ENCODE results near the gene ATAD1. TPM values are rescaled to one million over a fixed set of nuclear protein-coding genes. Genes with fewer than 3 reads are reported as not detected.
"Not testable (repeated sequence)": the region's sequence is repeated elsewhere in the genome, so short reads cannot be mapped to it uniquely, and the experiment has no call there.

Gene ATAD1
- total and polyA plus RNA-seq, 8 donors: 47.6 to 65.0 (median 50.4) TPM

DNA sequence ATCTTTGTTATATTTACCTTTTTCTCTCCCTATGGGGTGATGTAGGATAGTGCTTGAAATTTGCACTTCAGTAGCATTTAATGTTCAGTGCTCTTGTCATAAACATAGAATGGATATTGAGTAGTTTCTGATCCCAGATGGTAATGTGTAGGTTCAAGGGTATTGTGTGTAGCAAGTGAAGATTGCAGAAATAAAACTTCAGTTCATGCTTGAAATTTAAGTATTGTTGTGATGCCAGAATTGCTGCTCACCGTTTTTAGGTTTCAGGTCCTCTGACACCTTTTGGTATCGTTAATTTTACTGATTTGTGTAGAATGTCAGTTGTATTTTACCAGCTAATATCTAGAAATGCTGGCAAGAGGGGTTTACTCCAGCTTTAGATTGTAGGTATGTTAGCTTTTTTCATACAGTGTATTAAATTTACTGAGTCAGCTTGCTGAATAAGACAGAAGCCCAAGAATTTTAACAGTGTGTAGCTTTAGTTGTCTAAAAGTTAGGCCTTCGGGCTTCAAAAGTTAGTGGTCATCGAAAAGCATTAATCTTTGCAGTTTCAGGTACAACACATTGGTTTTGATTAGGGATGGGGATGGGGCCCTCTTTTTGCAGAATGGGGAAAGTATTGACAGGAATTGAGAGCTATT lies 47.3 kb upstream of the ATAD1 start:
- Histone ChIP-seq H3K27me3 (no peaks in the 10 kb centered on the region), H3K4me3 (peak overlapping the region; percentile 76 to 81), H3K36me3 (no peaks in the 10 kb centered on the region), H3K9me3 (no peaks in the 10 kb centered on the region), H3K4me1 (peaks cover 5 to 36% of the 10 kb centered on the region in 2 donors), H3K27ac (peak overlapping the region; percentile 97 to 99)
- no peak for TF ChIP-seq CTCF (IDR thresholded peaks at IDR 0.05)
- DNase-seq: no peak
- intact Hi-C loops (cut with DNase I): loop anchor here in 1 of 2 donors (10.0 kb wide), 1 partner anchor 689 kb away; no protein-coding TSS in a partner anchor
- ATAC-seq: no peak

DNA sequence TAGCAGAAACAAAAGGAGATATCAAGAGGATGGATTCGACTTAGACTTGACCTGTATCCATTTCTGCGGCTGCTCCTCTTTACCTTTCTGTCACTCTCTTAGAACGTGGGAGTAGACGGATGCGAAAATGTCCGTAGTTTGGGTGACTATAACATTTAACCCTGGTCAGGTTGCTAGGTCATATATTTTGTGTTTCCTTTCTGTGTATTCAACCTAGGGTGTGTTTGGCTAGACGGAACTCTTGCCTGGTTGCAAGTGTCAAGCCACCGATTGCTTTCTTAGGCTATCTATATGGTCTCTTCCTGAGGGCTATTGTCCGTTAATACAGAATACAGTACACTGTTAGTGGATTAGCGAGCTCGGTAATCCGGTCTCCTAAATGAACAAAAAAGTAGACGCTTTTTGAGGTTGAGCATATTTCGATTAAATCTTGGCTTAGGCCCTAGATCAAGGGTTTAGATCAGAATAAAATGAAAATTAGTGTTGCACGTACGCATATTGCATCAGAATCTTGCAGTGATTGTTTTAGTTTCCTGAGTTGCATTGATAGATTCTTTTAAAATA lies 46.6 kb upstream of the ATAD1 start:
- H3K9me3 ChIP-seq: no peaks in the 10 kb centered on the region
- H3K4me1 ChIP-seq: peaks cover 0 to 32% of the 10 kb centered on the region in 2 donors
- peak overlapping the region; percentile 76 to 81 for H3K4me3 ChIP-seq
- no peak for TF ChIP-seq CTCF (IDR thresholded peaks at IDR 0.05)
- DNase-seq (no peak), ATAC-seq (no peak)
- H3K27me3 ChIP-seq: no peaks in the 10 kb centered on the region
- H3K36me3 ChIP-seq: no peaks in the 10 kb centered on the region
- intact Hi-C loops (cut with DNase I): loop anchor here in 1 of 2 donors (5.0 to 10.0 kb wide), 2 partner anchors 523 to 690 kb away; no protein-coding TSS in a partner anchor
- peak overlapping the region; percentile 97 to 99 for H3K27ac ChIP-seq

DNA sequence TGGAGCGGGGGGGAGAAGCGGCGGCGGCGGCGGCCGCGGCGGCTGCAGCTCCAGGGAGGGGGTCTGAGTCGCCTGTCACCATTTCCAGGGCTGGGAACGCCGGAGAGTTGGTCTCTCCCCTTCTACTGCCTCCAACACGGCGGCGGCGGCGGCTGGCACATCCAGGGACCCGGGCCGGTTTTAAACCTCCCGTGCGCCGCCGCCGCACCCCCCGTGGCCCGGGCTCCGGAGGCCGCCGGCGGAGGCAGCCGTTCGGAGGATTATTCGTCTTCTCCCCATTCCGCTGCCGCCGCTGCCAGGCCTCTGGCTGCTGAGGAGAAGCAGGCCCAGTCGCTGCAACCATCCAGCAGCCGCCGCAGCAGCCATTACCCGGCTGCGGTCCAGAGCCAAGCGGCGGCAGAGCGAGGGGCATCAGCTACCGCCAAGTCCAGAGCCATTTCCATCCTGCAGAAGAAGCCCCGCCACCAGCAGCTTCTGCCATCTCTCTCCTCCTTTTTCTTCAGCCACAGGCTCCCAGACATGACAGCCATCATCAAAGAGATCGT lies 46.0 kb upstream of the ATAD1 start:
- Histone ChIP-seq H3K27ac (peak overlapping the region; percentile 97 to 99), H3K4me3 (peak overlapping the region; percentile 76 to 81), H3K4me1 (peaks cover 0 to 26% of the 10 kb centered on the region in 2 donors)
- not testable (repeated sequence) for H3K36me3 ChIP-seq, ATAC-seq, H3K9me3 ChIP-seq, H3K27me3 ChIP-seq
- DNase-seq: peak in 2 of 4 donors; percentile 29 to 87
- intact Hi-C loops (cut with DNase I): loop anchor here in 1 of 2 donors (5.0 to 10.0 kb wide), 2 partner anchors 523 to 691 kb away; no protein-coding TSS in a partner anchor

DNA sequence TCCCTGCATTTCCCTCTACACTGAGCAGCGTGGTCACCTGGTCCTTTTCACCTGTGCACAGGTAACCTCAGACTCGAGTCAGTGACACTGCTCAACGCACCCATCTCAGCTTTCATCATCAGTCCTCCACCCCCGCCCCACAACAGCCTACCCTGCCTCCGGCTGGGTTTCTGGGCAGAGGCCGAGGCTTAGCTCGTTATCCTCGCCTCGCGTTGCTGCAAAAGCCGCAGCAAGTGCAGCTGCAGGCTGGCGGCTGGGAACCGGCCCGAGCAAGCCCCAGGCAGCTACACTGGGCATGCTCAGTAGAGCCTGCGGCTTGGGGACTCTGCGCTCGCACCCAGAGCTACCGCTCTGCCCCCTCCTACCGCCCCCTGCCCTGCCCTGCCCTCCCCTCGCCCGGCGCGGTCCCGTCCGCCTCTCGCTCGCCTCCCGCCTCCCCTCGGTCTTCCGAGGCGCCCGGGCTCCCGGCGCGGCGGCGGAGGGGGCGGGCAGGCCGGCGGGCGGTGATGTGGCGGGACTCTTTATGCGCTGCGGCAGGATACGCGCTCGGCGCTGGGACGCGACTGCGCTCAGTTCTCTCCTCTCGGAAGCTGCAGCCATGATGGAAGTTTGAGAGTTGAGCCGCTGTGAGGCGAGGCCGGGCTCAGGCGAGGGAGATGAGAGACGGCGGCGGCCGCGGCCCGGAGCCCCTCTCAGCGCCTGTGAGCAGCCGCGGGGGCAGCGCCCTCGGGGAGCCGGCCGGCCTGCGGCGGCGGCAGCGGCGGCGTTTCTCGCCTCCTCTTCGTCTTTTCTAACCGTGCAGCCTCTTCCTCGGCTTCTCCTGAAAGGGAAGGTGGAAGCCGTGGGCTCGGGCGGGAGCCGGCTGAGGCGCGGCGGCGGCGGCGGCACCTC lies 45.3 kb upstream of the ATAD1 start, which contains the start of the genes KLLN and PTEN:
Gene KLLN (minus strand): TSS at position 481 of the 891 bp plus-strand sequence. CDS start 1,046 bp downstream, outside the sequence.
Gene PTEN (plus strand): TSS at position 573 of the 891 bp plus-strand sequence. CDS start 845 bp downstream, outside the sequence.
- peak within 1 kb of the TSS; percentile 76 to 81 for H3K4me3 ChIP-seq
- no peaks in the 10 kb centered on the region for H3K36me3 ChIP-seq
- DNase-seq: peak; percentile 91 to 97 (median 92)
- H3K27ac ChIP-seq: peak within 1 kb of the TSS; percentile 97 to 99
- intact Hi-C loops (cut with DNase I): loop anchor here in 1 of 2 donors (5.0 to 10.0 kb wide), 2 partner anchors 524 to 692 kb away; no protein-coding TSS in a partner anchor
- no peak for TF ChIP-seq CTCF (IDR thresholded peaks at IDR 0.05)
- H3K9me3 ChIP-seq: no peaks in the 10 kb centered on the region
- no peaks in the 10 kb centered on the region for H3K27me3 ChIP-seq
- H3K4me1 ChIP-seq: peaks cover 0 to 19% of the 10 kb centered on the region in 2 donors
- peak; percentile 72 for ATAC-seq

GRCh38 chr10:87862679-87863052 lies 44.6 kb upstream of the ATAD1 start:
- H3K9me3 ChIP-seq: no peaks in the 10 kb centered on the region
- TF ChIP-seq CTCF (IDR thresholded peaks at IDR 0.05): no peak
- intact Hi-C loops (cut with DNase I): loop anchor here in 1 of 2 donors (5.0 to 10.0 kb wide), 2 partner anchors 525 to 692 kb away; no protein-coding TSS in a partner anchor

More at GRCh38 chr10:87862679-87863052, 44.6 kb upstream of the ATAD1 start:
- Histone ChIP-seq H3K4me3 (peak overlapping the region; percentile 76 to 81), H3K27me3 (no peaks in the 10 kb centered on the region), H3K27ac (peak overlapping the region; percentile 97 to 99), H3K36me3 (no peaks in the 10 kb centered on the region), H3K4me1 (peaks cover 0 to 17% of the 10 kb centered on the region in 2 donors)
- DNase-seq (no peak), ATAC-seq (peak; percentile 7)

All from left lung (tissue), 10 donors.